ENCODE data around the gene MAD1L1.

Gene MAD1L1

DNA sequence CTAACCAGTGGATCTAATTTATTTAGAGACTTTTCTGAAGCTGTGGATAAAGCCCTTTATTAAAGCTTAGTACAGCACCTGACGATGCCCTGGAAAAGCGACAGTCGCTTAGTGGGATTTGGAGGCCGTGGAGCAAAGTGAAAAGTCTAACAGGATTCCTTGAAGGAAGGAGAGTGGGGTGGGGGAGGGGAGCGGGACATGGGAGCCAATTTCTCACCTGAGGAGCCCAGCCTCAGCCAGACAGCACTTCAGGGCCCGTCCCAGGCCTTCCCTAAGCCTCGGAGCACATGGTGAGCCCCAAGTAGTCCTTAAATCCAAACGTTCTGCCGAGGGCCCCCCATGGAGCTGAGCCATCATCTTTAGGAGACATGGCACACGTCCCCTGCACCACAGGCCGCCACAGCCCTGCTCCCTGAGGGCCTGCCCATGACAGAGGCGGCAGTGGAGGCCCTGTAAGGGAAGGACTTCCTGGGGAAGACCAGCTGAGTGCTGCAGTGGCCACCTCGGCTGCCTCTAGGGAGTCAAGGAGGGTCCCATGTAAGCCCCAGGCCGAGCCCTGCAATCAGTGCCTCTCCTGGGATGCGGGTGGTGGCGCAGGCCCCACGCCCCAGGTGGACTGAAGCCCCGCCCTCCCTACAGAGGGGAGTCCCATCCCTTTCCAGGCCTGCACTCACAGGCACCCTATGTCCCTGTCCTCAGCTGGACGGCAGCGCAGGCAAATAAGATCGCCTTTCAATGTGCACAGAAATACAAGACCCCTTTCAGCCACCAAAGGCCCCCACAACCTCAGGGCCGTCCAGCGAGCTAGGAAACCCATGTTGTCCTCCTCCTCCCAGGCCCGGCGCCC lies 187.0 kb downstream of the MAD1L1 start:
- H3K27me3 ChIP-seq = no peaks in the 10 kb centered on the region
- no peak overlapping the region for H3K4me3 ChIP-seq (ENCODE audit: low read depth in 1 of 2, low read length in 1 of 2)
- no peak overlapping the region for H3K27ac ChIP-seq
- H3K4me1 ChIP-seq (ENCODE audit: control insufficient read depth in 1 of 2, insufficient read depth in 1 of 2, low read depth in 1 of 2, low read length in 1 of 2) = no peaks in the 10 kb centered on the region
- TF ChIP-seq, protein P1, sequence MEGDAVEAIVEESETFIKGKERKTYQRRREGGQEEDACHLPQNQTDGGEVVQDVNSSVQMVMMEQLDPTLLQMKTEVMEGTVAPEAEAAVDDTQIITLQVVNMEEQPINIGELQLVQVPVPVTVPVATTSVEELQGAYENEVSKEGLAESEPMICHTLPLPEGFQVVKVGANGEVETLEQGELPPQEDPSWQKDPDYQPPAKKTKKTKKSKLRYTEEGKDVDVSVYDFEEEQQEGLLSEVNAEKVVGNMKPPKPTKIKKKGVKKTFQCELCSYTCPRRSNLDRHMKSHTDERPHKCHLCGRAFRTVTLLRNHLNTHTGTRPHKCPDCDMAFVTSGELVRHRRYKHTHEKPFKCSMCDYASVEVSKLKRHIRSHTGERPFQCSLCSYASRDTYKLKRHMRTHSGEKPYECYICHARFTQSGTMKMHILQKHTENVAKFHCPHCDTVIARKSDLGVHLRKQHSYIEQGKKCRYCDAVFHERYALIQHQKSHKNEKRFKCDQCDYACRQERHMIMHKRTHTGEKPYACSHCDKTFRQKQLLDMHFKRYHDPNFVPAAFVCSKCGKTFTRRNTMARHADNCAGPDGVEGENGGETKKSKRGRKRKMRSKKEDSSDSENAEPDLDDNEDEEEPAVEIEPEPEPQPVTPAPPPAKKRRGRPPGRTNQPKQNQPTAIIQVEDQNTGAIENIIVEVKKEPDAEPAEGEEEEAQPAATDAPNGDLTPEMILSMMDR (IDR thresholded peaks at IDR 0.05) = no peak
- no peaks in the 10 kb centered on the region for H3K36me3 ChIP-seq
- no peaks in the 10 kb centered on the region for H3K9me3 ChIP-seq

DNA sequence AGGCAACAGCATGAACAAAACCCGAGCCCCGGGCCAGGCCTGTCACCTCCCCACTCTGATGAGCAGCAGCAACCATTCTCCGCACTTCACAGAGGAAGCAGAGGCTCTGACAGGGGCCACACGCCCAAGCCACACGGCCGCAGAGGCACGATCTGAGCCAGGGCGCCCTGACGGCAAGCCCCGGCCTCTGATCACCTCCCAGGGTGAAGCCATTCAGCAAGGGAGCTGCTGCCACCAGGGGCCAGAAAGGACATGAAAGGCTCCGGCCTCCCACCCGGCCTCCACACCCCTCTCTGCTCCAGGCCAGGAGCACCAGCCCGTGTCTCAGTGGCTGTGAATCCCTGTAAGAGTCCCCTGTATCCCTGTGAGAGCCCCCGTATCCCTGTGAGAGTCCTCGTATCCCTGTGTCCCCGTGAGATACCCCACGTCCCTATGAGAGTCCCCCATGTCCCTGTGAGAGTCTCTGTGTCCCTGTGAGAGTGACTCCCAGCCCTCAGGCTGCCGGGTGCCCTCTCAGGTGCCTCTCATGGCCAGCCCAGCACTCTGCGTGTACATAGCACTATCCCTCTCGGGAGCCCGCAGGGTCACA lies 187.8 kb downstream of the MAD1L1 start:
- Histone ChIP-seq H3K36me3 (no peaks in the 10 kb centered on the region), H3K4me1 (ENCODE audit: control insufficient read depth in 1 of 2, insufficient read depth in 1 of 2, low read depth in 1 of 2, low read length in 1 of 2) (no peaks in the 10 kb centered on the region), H3K27ac (no peak overlapping the region), H3K27me3 (no peaks in the 10 kb centered on the region), H3K9me3 (no peaks in the 10 kb centered on the region), H3K4me3 (ENCODE audit: low read depth in 1 of 2, low read length in 1 of 2) (no peak overlapping the region)
- TF ChIP-seq, protein P1 (IDR thresholded peaks at IDR 0.05) = no peak

DNA sequence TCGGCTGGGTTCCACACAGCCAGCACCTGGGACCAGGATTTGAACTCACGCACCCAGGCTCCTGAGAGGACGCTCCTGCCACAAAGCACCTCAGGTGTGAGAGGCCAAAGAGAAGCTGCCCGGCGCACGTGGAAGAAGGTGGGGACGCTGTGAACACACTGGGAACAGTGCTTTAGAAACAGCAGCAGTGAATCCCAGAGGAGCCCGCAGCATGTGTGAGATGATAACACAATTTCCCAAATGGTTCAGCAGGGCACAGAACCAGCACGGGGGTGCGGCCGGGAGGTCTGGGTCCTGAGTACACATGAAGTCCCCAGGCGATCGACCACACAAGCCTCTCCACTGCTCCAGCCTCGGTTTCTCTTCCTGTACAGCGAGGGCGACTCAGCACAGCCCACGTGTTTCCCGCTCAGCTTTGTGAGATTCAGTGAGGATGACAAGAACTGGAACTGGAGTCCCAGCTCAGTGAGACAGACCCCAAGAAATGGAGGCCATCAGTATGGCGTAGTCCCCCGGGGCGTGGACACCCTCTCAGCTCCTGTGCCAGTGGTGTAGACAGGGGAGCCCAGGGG lies 188.3 kb downstream of the MAD1L1 start:
- no peak overlapping the region for H3K4me3 ChIP-seq (ENCODE audit: low read depth in 1 of 2, low read length in 1 of 2)
- H3K27ac ChIP-seq = no peak overlapping the region
- TF ChIP-seq, protein P1 (IDR thresholded peaks at IDR 0.05) = no peak
- H3K27me3 ChIP-seq = no peaks in the 10 kb centered on the region
- no peaks in the 10 kb centered on the region for H3K9me3 ChIP-seq
- H3K4me1 ChIP-seq (ENCODE audit: control insufficient read depth in 1 of 2, insufficient read depth in 1 of 2, low read depth in 1 of 2, low read length in 1 of 2) = no peaks in the 10 kb centered on the region
- H3K36me3 ChIP-seq = no peaks in the 10 kb centered on the region

DNA sequence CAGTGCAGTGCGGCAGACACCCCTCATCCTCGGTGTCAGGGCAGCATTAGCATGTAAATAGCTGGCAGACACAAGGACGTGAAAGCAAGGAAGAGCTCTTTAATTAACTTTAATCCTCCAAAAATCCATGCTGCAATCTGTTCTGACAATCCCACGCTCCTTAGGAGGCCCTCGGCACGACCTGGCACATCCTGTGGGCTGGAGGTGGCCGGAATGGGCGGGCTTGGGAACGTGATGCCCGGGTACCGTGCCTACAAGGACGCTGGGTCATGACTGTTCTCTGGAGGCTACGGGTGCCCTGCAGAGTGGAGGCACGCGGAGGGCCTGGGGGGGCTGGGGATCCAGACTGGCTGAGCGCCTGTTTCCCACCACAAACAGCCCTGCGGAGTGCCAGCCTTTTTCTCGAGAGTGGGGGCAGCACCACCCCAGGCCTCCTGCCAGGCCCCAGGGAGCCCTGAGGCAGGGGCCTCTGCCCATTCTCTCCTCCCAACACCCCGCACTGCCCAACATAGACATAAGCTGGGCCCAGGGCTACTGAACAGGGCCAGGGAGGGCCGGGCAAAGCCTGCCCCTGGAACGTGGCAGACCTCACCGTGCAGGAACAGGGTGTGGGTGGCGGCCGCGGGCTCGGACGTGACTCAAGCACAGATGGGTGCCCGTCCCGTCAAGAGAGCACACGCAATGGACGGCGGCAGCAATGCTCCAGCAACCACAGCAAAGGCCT lies 189.3 kb downstream of the MAD1L1 start:
- Histone ChIP-seq H3K4me1 (ENCODE audit: control insufficient read depth in 1 of 2, insufficient read depth in 1 of 2, low read depth in 1 of 2, low read length in 1 of 2) (no peaks in the 10 kb centered on the region), H3K27ac (no peak overlapping the region), H3K27me3 (no peaks in the 10 kb centered on the region), H3K36me3 (no peaks in the 10 kb centered on the region), H3K4me3 (ENCODE audit: low read depth in 1 of 2, low read length in 1 of 2) (no peak overlapping the region), H3K9me3 (no peaks in the 10 kb centered on the region)
- TF ChIP-seq, protein P1 (IDR thresholded peaks at IDR 0.05) = no peak

DNA sequence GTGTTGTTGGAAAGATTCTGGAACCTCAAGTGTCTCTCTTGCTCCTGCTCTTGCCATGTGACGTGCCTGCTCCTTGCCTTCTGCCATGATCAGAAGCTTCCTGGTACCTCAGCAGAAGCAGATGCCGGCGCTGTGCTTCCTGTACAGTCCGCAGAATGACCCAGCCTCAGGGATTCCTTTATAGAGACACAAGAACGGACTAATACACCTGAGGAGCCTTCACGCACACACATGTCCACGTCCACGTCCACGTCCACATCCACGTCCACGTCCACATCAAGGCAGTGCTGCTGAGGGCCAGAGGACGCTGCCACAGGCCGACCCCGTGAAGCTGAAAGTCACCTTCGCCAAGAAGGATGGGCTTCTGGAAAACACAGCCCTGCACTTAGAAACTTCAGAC lies 190.1 kb downstream of the MAD1L1 start:
- Histone ChIP-seq H3K9me3 (no peaks in the 10 kb centered on the region), H3K4me3 (ENCODE audit: low read depth in 1 of 2, low read length in 1 of 2) (no peak overlapping the region), H3K27me3 (no peaks in the 10 kb centered on the region), H3K36me3 (no peaks in the 10 kb centered on the region), H3K27ac (no peak overlapping the region), H3K4me1 (ENCODE audit: control insufficient read depth in 1 of 2, insufficient read depth in 1 of 2, low read depth in 1 of 2, low read length in 1 of 2) (no peaks in the 10 kb centered on the region)
- TF ChIP-seq, protein P1 (IDR thresholded peaks at IDR 0.05) = no peak
